ENCODE measurements around the gene MKRN1. TPM values are rescaled to one million over a fixed set of nuclear protein-coding genes. Genes with fewer than 3 reads are reported as not detected.

The MKRN1 gene
- total and polyA plus RNA-seq, 4 donors: 18.7 to 103 (median 29.2) TPM

GRCh38 chr7:140463111-140463510 lies 16.2 kb downstream of the MKRN1 start (continued):
- TF ChIP-seq, protein P1, sequence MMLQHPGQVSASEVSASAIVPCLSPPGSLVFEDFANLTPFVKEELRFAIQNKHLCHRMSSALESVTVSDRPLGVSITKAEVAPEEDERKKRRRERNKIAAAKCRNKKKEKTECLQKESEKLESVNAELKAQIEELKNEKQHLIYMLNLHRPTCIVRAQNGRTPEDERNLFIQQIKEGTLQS (IDR thresholded peaks at IDR 0.05): no peak
- TF ChIP-seq YY1 (IDR thresholded peaks at IDR 0.05): no peak
- TF ChIP-seq SP1 (IDR thresholded peaks at IDR 0.05): no peak
- no peak for TF ChIP-seq HNF4A (conservative IDR thresholded peaks at IDR 0.05)
- no peak for TF ChIP-seq FOXA2 (IDR thresholded peaks at IDR 0.05)
- TF ChIP-seq, protein P2, sequence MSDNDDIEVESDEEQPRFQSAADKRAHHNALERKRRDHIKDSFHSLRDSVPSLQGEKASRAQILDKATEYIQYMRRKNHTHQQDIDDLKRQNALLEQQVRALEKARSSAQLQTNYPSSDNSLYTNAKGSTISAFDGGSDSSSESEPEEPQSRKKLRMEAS (IDR thresholded peaks at IDR 0.05): no peak
- TF ChIP-seq NR2F2 (IDR thresholded peaks at IDR 0.05): no peak
- no peak for TF ChIP-seq CTCF (IDR thresholded peaks at IDR 0.05; ENCODE audit: low read depth, low read length, missing input control)

GRCh38 chr7:140458916-140459315 lies 20.4 kb downstream of the MKRN1 start:
- H3K27ac ChIP-seq (ENCODE audit: low read depth in 1 of 2, low read length in 2 of 2): no peak overlapping the region
- H3K9me3 ChIP-seq (ENCODE audit: control insufficient read depth in 4 of 4, low read length in 3 of 4): no peaks in the 10 kb centered on the region
- no peak overlapping the region for H3K4me3 ChIP-seq (ENCODE audit: low read depth in 1 of 3, low read length in 3 of 3)
- no peak for TF ChIP-seq FOXA2 (IDR thresholded peaks at IDR 0.05)
- TF ChIP-seq, protein P2 (IDR thresholded peaks at IDR 0.05): no peak
- no peak for TF ChIP-seq FOXA1 (IDR thresholded peaks at IDR 0.05)
- no peak for TF ChIP-seq NR2F2 (IDR thresholded peaks at IDR 0.05)
- no peak for TF ChIP-seq HNF4A (conservative IDR thresholded peaks at IDR 0.05)
- no peak for TF ChIP-seq EGR1 (IDR thresholded peaks at IDR 0.05; ENCODE audit: low read depth in 2 of 2)
- no peak for TF ChIP-seq GABPA (IDR thresholded peaks at IDR 0.05 in 1 of 2, conservative IDR thresholded peaks at IDR 0.05 in 1 of 2)
- TF ChIP-seq RXRA (IDR thresholded peaks at IDR 0.05): no peak
- TF ChIP-seq YY1 (IDR thresholded peaks at IDR 0.05): no peak
- TF ChIP-seq RAD21 (IDR thresholded peaks at IDR 0.05): no peak
- TF ChIP-seq, protein P3, sequence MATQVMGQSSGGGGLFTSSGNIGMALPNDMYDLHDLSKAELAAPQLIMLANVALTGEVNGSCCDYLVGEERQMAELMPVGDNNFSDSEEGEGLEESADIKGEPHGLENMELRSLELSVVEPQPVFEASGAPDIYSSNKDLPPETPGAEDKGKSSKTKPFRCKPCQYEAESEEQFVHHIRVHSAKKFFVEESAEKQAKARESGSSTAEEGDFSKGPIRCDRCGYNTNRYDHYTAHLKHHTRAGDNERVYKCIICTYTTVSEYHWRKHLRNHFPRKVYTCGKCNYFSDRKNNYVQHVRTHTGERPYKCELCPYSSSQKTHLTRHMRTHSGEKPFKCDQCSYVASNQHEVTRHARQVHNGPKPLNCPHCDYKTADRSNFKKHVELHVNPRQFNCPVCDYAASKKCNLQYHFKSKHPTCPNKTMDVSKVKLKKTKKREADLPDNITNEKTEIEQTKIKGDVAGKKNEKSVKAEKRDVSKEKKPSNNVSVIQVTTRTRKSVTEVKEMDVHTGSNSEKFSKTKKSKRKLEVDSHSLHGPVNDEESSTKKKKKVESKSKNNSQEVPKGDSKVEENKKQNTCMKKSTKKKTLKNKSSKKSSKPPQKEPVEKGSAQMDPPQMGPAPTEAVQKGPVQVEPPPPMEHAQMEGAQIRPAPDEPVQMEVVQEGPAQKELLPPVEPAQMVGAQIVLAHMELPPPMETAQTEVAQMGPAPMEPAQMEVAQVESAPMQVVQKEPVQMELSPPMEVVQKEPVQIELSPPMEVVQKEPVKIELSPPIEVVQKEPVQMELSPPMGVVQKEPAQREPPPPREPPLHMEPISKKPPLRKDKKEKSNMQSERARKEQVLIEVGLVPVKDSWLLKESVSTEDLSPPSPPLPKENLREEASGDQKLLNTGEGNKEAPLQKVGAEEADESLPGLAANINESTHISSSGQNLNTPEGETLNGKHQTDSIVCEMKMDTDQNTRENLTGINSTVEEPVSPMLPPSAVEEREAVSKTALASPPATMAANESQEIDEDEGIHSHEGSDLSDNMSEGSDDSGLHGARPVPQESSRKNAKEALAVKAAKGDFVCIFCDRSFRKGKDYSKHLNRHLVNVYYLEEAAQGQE (IDR thresholded peaks at IDR 0.05): no peak
- TF ChIP-seq, protein P1 (IDR thresholded peaks at IDR 0.05): no peak
- no peak for TF ChIP-seq HNF4G (IDR thresholded peaks at IDR 0.05)
- TF ChIP-seq ZBTB33 (IDR thresholded peaks at IDR 0.05): no peak
- TF ChIP-seq JUND (IDR thresholded peaks at IDR 0.05): no peak
- TF ChIP-seq SP1 (IDR thresholded peaks at IDR 0.05): no peak
- TF ChIP-seq TAF1 (conservative IDR thresholded peaks at IDR 0.05): no peak
- no peak for TF ChIP-seq CTCF (IDR thresholded peaks at IDR 0.05; ENCODE audit: low read depth, low read length, missing input control)
- H3K4me1 ChIP-seq (ENCODE audit: control insufficient read depth in 4 of 4, insufficient read depth in 4 of 4, low read length in 3 of 4): peaks cover 0 to 4% (median 1%) of the 10 kb centered on the region in 4 donors
- no peak for DNase-seq (ENCODE audit: low spot score)
- peaks cover 8 to 50% (median 44%) of the 10 kb centered on the region in 4 donors for H3K36me3 ChIP-seq (ENCODE audit: control insufficient read depth in 4 of 4, insufficient read depth in 3 of 4, low read depth in 1 of 4, low read length in 3 of 4)
- H3K27me3 ChIP-seq (ENCODE audit: control insufficient read depth in 4 of 4, insufficient read depth in 4 of 4, low read length in 3 of 4): no peaks in the 10 kb centered on the region
- H3K9ac ChIP-seq (ENCODE audit: low read depth in 1 of 2, low read length in 2 of 2): no peak overlapping the region
- WGBS: 95% methylated on average over 8 of the region's 8 CpGs

All from liver (tissue), 9 donors.